ENCODE data around the gene ZNF256. TPM values are rescaled to one million over a fixed set of nuclear protein-coding genes. Genes with fewer than 3 reads are reported as not detected.

ZNF256 gene
- total and polyA plus RNA-seq, 2 of the 13 experiments (the other 11 are each of a cell fraction or from before 2014, with no cell fraction given): 3.8 to 6.0 TPM

GRCh38 chr19:57947419-57948134 lies at the start of gene ZNF256 (continued):
- TF ChIP-seq SALL1 (CRISPR knock-in tag; IDR thresholded peaks at IDR 0.05): peak; percentile 63; the same call in 1 of the 2 replicates
- no peak for TF ChIP-seq MATR3 (CRISPR knock-in tag; IDR thresholded peaks at IDR 0.05)
- no peak; the same call in 1 of the 2 replicates for TF ChIP-seq ZBTB20 (CRISPR knock-in tag; IDR thresholded peaks at IDR 0.05; ENCODE audit: borderline replicate concordance, low read depth)
- TF ChIP-seq LRRFIP1 (CRISPR knock-in tag; conservative IDR thresholded peaks at IDR 0.05): no peak
- no peak for TF ChIP-seq ZNF569 (CRISPR knock-in tag; IDR thresholded peaks at IDR 0.05; ENCODE audit: borderline replicate concordance)
- TF ChIP-seq TFAP4 (IDR thresholded peaks at IDR 0.05; ENCODE audit: borderline replicate concordance, low read depth): no peak
- no peak for TF ChIP-seq ZFP41 (CRISPR knock-in tag; IDR thresholded peaks at IDR 0.05; ENCODE audit: borderline replicate concordance)
- TF ChIP-seq TSC22D2 (CRISPR knock-in tag; IDR thresholded peaks at IDR 0.05; ENCODE audit: borderline replicate concordance): peak; percentile 29; the same call in 1 of the 2 replicates
- TF ChIP-seq ARID4A (CRISPR knock-in tag; IDR thresholded peaks at IDR 0.05; ENCODE audit: borderline replicate concordance): peak; percentile 97
- peak; percentile 46 for TF ChIP-seq TAF1 (CRISPR knock-in tag; IDR thresholded peaks at IDR 0.05)
- TF ChIP-seq UBTF (CRISPR knock-in tag; IDR thresholded peaks at IDR 0.05): peak; percentile 53; the same call in 1 of the 2 replicates
- TF ChIP-seq PRPF4 (IDR thresholded peaks at IDR 0.05; ENCODE audit: low read depth, low read length, poor library complexity, severe bottlenecking): no peak
- TF ChIP-seq PHF20 (CRISPR knock-in tag; IDR thresholded peaks at IDR 0.05): peak; percentile 92
- TF ChIP-seq KDM6A (CRISPR knock-in tag; IDR thresholded peaks at IDR 0.05; ENCODE audit: low read depth): no peak
- TF ChIP-seq MEIS2 (CRISPR knock-in tag; IDR thresholded peaks at IDR 0.05): 0 out of 2 replicates have a peak, but pooled peaks have one; percentile 13
- no peak for TF ChIP-seq TAF15 (IDR thresholded peaks at IDR 0.05; ENCODE audit: low read depth, low read length, poor library complexity, severe bottlenecking)

Measured in HepG2 (cell line).